ENCODE measurements around the gene PAIP2. TPM values are rescaled to one million over a fixed set of nuclear protein-coding genes. Genes with fewer than 3 reads are reported as not detected.

The PAIP2 gene
- total and polyA plus RNA-seq, 8 donors, result 66.8 to 171 (median 137) TPM

- Histone ChIP-seq H3K27ac (no peak overlapping the region), H3K9me3 (no peaks in the 10 kb centered on the region), H3K36me3 (peaks cover 3 to 69% of the 10 kb centered on the region in 2 donors), H3K27me3 (no peaks in the 10 kb centered on the region), H3K4me1 (no peaks in the 10 kb centered on the region), H3K4me3 (no peak overlapping the region)
- TF ChIP-seq CTCF (IDR thresholded peaks at IDR 0.05), result no peak
- DNase-seq (no peak), ATAC-seq (no peak)
- intact Hi-C loops (cut with DNase I), result no loop called here
Observed at GRCh38 chr5:139364466-139364865, 22.8 kb downstream of the PAIP2 start.

GRCh38 chr5:139368613-139369012 lies 27.0 kb downstream of the PAIP2 start:
- no peak for TF ChIP-seq CTCF (IDR thresholded peaks at IDR 0.05)
- peaks cover 3 to 97% of the 10 kb centered on the region in 2 donors for H3K36me3 ChIP-seq
- no peaks in the 10 kb centered on the region for H3K9me3 ChIP-seq
- ATAC-seq, result no peak
- no peak for DNase-seq
- H3K27me3 ChIP-seq, result no peaks in the 10 kb centered on the region
- intact Hi-C loops (cut with DNase I), result no loop called here
- H3K4me1 ChIP-seq, result no peaks in the 10 kb centered on the region
- H3K4me3 ChIP-seq, result no peak overlapping the region
- no peak overlapping the region for H3K27ac ChIP-seq

- Histone ChIP-seq H3K4me1 (no peaks in the 10 kb centered on the region), H3K9me3 (no peaks in the 10 kb centered on the region), H3K27me3 (no peaks in the 10 kb centered on the region), H3K27ac (no peak overlapping the region), H3K4me3 (no peak overlapping the region), H3K36me3 (peaks cover 3 to 94% of the 10 kb centered on the region in 2 donors)
- intact Hi-C loops (cut with DNase I), result no loop called here
- no peak for DNase-seq
- ATAC-seq, result no peak
- TF ChIP-seq CTCF (IDR thresholded peaks at IDR 0.05), result no peak
Observed at GRCh38 chr5:139369181-139369580, 27.5 kb downstream of the PAIP2 start.

GRCh38 chr5:139371482-139372435 lies 30.1 kb downstream of the PAIP2 start:
- no peaks in the 10 kb centered on the region for H3K9me3 ChIP-seq
- intact Hi-C loops (cut with DNase I), result no loop called here
- no peak for DNase-seq
- H3K27ac ChIP-seq, result no peak overlapping the region
- H3K27me3 ChIP-seq, result no peaks in the 10 kb centered on the region
- no peaks in the 10 kb centered on the region for H3K4me1 ChIP-seq
- peaks cover 0 to 73% of the 10 kb centered on the region in 2 donors for H3K36me3 ChIP-seq
- TF ChIP-seq CTCF (IDR thresholded peaks at IDR 0.05), result no peak
- no peak overlapping the region for H3K4me3 ChIP-seq
- ATAC-seq, result peak; percentile 74

GRCh38 chr5:139374909-139375308 lies 33.3 kb downstream of the PAIP2 start:
- H3K27me3 ChIP-seq, result no peaks in the 10 kb centered on the region
- no peak for TF ChIP-seq CTCF (IDR thresholded peaks at IDR 0.05)
- H3K4me1 ChIP-seq, result no peaks in the 10 kb centered on the region
- H3K27ac ChIP-seq, result no peak overlapping the region
- intact Hi-C loops (cut with DNase I), result no loop called here
- no peak overlapping the region for H3K4me3 ChIP-seq
- DNase-seq, result no peak
- no peaks in the 10 kb centered on the region for H3K9me3 ChIP-seq
- no peak for ATAC-seq
- H3K36me3 ChIP-seq, result peaks cover 0 to 46% of the 10 kb centered on the region in 2 donors
